SKM-1 (cell line): ENCODE results near the gene RPL10.
A peak's percentile ranks its signal among the peaks of the same experiment; 100 is the strongest.

Experiments
- DNase-seq: peaks from one replicate; lab custom pipeline; 2025; ENCODE audit not compliant: unreplicated experiment; lab: John Stamatoyannopoulos, UW

RPL10 gene

GRCh38 chrX:154428176-154429171, 30.3 kb downstream of the RPL10 start, which contains the start of gene ATP6AP1:
Gene ATP6AP1 (plus strand): TSS chrX:154428677. CDS start chrX:154428693, 16 bp downstream.
- peak; percentile 64 for DNase-seq

- no peak for DNase-seq
Measured at GRCh38 chrX:154429711-154430110, 31.5 kb downstream of the RPL10 start.

DNA sequence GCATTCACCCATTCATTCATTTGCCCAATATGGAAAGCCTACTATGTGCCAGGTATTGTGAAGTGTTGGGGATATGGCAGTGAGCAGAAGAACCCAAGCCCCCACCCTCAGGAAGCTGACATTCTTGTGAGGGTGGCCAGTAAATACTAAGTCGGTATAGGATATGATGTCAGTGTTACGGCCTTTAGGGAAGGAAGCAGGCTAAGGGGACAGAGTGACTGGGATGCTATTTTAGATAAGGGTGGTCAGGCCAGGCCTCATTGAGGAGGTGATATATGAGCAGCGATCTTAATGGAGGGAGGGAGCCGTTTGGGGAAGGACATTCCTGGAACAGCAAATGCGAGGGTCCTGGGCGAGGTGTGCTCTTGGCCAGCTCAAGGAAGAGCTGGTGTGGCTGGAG, 32.3 kb downstream of the RPL10 start:
- DNase-seq = no peak

DNA sequence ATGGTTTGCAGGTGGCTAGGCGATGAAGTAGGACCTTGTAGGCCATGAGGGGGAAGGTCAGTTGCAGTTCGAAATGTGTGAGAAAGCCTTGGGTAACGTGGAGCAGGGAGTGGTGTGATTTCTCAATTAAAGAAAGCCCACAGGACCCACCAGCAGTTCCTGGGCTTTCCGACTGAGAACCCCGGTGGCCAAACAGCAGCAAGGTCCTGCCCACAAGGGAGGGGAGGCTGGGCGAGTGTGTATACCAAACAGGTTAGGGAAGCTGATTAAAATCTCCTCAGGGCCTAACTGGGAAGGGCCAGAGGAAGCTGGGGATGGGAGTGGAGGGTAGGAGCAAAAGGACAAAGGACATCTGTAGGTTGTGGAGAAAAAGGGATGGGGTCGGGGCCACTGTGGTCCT, 32.7 kb downstream of the RPL10 start:
- no peak for DNase-seq

GRCh38 chrX:154431341-154431740, 33.2 kb downstream of the RPL10 start:
- peak; percentile 7 for DNase-seq

DNA sequence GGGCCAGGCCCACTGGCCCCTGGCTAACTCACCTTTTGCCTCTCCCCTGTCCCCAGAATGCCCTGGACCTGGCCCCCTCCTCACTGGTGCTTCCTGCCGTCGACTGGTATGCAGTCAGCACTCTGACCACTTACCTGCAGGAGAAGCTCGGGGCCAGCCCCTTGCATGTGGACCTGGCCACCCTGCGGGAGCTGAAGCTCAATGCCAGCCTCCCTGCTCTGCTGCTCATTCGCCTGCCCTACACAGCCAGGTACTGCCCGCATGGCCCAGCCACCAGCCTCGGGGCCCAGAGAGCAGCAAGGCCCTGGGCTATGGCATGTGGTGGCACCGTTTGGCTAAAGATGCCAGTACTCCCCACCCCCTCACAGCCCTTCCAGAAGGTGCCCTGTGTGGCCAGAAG, 34.0 kb downstream of the RPL10 start:
- DNase-seq = no peak

DNA sequence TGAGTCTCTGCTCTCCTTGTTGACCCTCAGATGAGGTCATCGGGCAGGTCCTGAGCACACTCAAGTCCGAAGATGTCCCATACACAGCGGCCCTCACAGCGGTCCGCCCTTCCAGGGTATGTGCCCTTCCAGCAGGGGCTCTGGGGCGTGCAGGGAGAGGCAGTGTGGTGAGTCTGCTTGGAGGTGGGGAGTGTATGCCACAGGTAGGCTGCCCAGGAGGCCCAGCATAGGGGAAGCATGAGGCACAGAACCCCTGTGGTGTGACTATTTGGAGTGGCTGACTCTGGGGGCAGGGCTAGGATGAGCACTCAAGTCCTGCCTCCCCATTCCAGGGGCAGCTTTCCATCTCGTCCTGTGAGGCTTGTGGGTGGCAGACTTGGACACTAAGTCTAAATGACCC, 35.4 kb downstream of the RPL10 start:
- no peak for DNase-seq

GRCh38 chrX:154434394-154435168, 36.4 kb downstream of the RPL10 start:
- DNase-seq = no peak

GRCh38 chrX:154435171-154435733, 37.1 kb downstream of the RPL10 start:
- no peak for DNase-seq

- DNase-seq = no peak
Measured at GRCh38 chrX:154436374-154436982, 38.3 kb downstream of the RPL10 start.

DNA sequence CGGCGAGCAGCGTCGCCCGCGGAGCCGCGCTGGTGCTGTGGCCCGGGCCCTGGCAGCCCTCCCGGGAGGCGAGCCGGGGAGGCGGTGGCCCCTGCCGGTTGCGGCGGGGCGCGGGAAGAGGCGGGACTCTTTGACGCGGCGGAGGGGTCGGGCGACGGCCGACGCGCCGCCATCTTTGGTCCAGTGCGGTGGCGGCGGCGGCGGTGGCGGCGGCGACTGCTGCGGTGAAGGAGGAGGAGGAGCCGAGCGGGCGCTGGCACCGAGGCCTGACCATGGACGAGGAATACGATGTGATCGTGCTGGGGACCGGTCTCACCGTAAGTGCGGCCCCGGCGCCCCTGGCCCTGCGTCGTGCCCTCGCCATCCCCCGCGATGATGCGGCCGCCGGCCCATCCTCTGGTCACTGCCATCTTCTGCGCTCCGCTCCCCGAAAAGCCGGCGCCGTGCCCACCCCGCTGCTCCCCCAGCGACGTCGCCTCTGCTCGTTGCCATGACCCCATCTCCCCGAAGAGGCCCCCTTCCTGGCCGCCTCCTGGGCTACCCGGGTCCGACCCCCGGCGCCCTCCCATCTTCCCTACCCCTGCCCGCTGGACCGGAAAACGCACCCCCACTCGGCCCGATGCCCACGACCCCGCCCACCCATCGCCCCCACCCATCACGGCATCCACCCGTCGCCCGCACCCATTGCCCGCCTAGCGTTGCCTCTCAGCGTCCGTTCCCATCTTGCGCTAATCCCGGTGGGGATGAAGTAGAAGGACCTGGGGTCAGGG, 39.0 kb downstream of the RPL10 start, which contains the start of gene GDI1:
GDI1 (plus strand) TSS at position 172 of the 770 bp plus-strand sequence; CDS start at position 273, 101 bp downstream.
- DNase-seq = no peak

- DNase-seq = no peak
Measured at GRCh38 chrX:154437971-154438893, 40.1 kb downstream of the RPL10 start.

GRCh38 chrX:154439841-154440240, 41.7 kb downstream of the RPL10 start:
- DNase-seq = no peak

DNA sequence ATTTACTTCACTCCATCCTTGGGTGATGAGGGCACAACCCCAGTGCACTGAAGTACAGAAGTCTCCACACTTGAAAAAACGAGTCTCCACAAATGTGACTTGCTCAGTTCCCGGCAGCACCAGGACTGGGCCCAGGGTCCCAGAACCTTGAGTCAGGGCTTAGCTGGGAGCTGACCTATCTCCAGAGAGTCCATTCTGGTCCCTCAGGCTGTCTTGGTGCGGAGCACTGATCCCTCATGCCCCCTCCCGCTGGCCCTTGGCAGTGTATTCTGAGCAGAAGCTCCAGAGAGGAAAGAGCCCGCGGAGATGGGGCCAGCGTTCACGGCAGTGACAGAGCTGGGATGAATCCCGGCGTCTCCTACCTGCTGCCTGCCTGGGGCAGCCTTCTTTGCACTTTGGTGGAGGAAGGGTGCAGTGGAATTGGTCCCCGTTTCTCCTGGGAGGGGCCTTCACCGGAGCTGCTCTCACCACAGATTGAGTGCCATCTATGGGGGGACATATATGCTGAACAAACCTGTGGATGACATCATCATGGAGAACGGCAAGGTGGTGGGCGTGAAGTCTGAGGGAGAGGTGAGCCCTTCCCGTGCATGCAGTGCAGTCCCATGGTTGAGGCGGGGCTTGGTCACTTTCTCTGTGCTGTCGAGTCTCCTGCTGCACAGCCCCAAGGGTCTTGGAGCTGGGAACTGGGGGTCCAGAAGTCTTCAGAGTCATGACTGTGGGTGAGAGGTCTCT, 42.6 kb downstream of the RPL10 start:
- DNase-seq = no peak

DNA sequence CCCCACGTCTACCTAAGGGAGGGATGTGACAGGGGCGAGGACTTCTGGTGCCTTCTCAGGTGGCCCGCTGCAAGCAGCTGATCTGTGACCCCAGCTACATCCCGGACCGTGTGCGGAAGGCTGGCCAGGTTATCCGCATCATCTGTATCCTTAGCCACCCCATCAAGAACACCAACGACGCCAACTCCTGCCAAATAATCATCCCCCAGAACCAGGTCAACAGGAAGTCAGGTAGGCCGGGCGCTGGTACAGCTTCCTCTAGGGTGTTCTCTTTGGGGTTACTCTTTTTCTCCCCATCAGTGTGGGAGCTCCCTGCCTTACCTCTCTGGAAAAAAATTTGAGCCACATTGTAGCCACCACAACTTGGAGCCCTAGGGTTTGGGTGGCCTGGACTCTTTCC, 43.4 kb downstream of the RPL10 start:
- no peak for DNase-seq

DNA sequence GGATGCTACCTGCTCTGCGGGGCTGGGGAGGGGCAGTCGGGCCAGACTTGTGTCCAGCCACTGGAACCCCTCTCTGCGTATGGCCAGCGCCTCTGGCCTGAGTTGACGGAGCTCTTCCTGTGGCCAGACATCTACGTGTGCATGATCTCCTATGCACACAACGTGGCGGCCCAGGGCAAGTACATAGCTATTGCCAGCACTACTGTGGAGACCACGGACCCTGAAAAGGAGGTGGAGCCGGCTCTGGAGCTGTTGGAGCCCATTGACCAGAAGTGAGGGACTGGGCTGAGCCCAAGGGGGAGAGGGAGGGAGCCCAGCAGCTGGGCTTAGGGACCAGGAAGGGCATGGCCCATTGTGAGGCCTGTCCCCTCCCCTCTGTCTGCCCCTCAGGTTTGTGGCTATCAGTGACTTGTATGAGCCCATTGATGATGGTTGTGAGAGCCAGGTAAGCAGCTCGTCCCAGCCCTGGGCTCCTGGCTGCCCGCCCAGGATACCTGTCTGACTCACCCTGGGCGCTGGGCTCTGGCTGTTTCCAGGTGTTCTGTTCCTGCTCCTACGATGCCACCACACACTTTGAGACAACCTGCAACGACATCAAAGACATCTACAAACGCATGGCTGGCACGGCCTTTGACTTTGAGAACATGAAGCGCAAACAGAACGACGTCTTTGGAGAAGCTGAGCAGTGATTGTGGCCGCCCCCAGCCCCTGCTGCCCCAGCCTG, 44.0 kb downstream of the RPL10 start:
- no peak for DNase-seq

GRCh38 chrX:154443479-154443910, 45.3 kb downstream of the RPL10 start:
- no peak for DNase-seq
